AG10803 (cell line): Measurements from ENCODE around the gene KLKB1.

Experiments
- DNase-seq: peaks from one replicate; pipeline ENCODE4 v3.0.0; 2010; ENCODE audit warnings: low read depth
- H3K4me3 ChIP-seq: 2 replicates; pipeline ENCODE4 v1.5.1; 2011; ENCODE audit warnings: mild to moderate bottlenecking, low read length, control low read depth
- TF ChIP-seq, protein P1 (sequence below): conservative IDR thresholded peaks from 2 replicates; pipeline ENCODE4 v1.5.1; 2011; ENCODE audit warnings: mild to moderate bottlenecking, low read length, control low read depth, inconsistent platforms

KLKB1 gene

DNA sequence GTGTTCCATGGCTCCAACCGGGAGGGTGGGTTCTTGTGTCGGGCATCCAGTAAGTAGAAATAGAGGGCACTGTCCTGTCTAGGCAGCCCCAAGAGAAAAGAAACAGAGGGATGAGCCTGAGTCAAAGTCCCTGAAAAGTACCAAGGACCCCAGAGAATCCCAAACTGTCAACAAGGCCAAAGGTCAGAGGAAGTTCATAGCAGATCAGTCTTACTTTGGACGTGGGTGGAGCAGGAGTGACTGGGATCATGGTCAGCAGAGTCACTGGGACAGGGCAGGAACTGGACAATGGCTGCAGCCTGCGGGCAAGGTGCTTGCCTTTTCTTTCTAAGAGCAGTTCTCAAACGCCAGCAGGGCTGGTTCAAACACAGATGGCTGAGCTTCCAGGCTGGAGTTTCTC, 56.0 kb downstream of the KLKB1 start:
- TF ChIP-seq, protein P1, sequence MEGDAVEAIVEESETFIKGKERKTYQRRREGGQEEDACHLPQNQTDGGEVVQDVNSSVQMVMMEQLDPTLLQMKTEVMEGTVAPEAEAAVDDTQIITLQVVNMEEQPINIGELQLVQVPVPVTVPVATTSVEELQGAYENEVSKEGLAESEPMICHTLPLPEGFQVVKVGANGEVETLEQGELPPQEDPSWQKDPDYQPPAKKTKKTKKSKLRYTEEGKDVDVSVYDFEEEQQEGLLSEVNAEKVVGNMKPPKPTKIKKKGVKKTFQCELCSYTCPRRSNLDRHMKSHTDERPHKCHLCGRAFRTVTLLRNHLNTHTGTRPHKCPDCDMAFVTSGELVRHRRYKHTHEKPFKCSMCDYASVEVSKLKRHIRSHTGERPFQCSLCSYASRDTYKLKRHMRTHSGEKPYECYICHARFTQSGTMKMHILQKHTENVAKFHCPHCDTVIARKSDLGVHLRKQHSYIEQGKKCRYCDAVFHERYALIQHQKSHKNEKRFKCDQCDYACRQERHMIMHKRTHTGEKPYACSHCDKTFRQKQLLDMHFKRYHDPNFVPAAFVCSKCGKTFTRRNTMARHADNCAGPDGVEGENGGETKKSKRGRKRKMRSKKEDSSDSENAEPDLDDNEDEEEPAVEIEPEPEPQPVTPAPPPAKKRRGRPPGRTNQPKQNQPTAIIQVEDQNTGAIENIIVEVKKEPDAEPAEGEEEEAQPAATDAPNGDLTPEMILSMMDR = no peak
- DNase-seq = no peak
- H3K4me3 ChIP-seq = no peak overlapping the region

GRCh38 chr4:186285147-186285546, 57.8 kb downstream of the KLKB1 start:
- H3K4me3 ChIP-seq = no peak overlapping the region
- no peak for DNase-seq
- TF ChIP-seq, protein P1 = no peak

- TF ChIP-seq, protein P1 = no peak
- no peak for DNase-seq
- H3K4me3 ChIP-seq = no peak overlapping the region
Measured at GRCh38 chr4:186286581-186286980, 59.3 kb downstream of the KLKB1 start.

- TF ChIP-seq, protein P1 = no peak
- DNase-seq = no peak
- no peak overlapping the region for H3K4me3 ChIP-seq
Measured at GRCh38 chr4:186291256-186291890, 64.1 kb downstream of the KLKB1 start.

- TF ChIP-seq, protein P1 = no peak
- no peak overlapping the region for H3K4me3 ChIP-seq
- no peak for DNase-seq
Measured at GRCh38 chr4:186294160-186294559, 66.9 kb downstream of the KLKB1 start.

DNA sequence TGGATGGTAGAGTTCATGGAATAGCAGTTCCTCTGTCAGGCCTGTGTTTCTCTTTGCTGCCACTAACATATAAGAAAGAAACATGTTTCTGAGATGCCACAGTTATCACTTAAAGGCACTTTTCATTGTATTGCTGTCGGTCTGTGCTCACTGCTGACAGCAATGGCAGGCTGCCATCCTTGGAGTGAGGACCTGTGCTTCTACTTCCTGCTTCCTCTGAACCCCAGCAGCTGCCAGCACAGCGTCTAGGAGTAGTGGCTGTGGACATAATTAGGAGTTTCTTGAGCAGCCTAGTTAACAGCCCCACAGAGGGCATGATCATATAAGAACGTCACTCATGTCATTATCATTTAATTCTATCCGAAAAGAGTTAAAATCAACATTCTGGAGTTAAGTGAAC, 69.2 kb downstream of the KLKB1 start:
- no peak for DNase-seq
- TF ChIP-seq, protein P1 = no peak
- H3K4me3 ChIP-seq = no peak overlapping the region

- peak; percentile 57 for DNase-seq
Measured at GRCh38 chr4:186297013-186297645, 69.8 kb downstream of the KLKB1 start.

More at GRCh38 chr4:186297013-186297645, 69.8 kb downstream of the KLKB1 start:
- TF ChIP-seq, protein P1 = peak; percentile 78
- no peak overlapping the region for H3K4me3 ChIP-seq
